Measurements from ENCODE around the gene RAD9A.

DNA sequence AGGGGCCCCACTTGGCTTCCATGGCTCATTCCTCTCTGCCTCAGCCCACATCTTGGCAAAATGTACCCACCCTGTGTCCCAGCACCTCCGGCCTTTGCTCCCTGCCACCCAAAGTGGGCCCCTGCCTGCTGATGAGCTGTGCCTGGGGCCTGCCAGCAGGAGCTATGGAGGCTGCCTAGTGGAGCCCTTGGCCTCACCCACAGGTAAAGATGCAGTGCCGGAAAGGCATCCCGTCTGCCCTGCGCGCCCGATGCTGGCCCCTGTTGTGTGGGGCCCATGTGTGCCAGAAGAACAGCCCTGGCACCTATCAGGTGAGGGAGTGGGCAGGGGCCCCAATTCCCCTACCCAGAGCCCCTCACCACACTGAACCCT lies 13.4 kb downstream of the RAD9A start:
- TF ChIP-seq POLR2A (IDR thresholded peaks at IDR 0.05; ENCODE audit: low read length): no peak
- no peak for TF ChIP-seq GATA1 (IDR thresholded peaks at IDR 0.05; ENCODE audit: low read depth, low read length)

Measured in erythroblast (primary cell).